Osteoblast (primary cell): Measurements from ENCODE around the gene SYCP3. TPM values are rescaled to one million over a fixed set of nuclear protein-coding genes. Genes with fewer than 3 reads are reported as not detected.

ENCODE experiments used
- DNase-seq: peaks from one replicate; pipeline ENCODE4 v3.0.0; 2011; ENCODE audit warnings: low spot score, mixed read lengths; ENCODE audit not compliant: insufficient read length; ENCODE audit errors: missing footprints
- H2AFZ ChIP-seq: 2 replicates; pipeline ENCODE4 v1.6.0; 2011; ENCODE audit warnings: mild to moderate bottlenecking, low read length
- H3K27ac ChIP-seq: 2 replicates; pipeline ENCODE4 v1.5.1; 2011; ENCODE audit warnings: mild to moderate bottlenecking, low read depth, low read length, moderate library complexity
- H3K27me3 ChIP-seq: 2 replicates; pipeline ENCODE4 v1.6.0; 2012; ENCODE audit warnings: mild to moderate bottlenecking, control low read depth, inconsistent platforms, low read length, moderate library complexity; ENCODE audit not compliant: insufficient read depth
- H3K36me3 ChIP-seq: 2 replicates; pipeline ENCODE4 v1.5.1; 2011; ENCODE audit warnings: mild to moderate bottlenecking, low read length, control low read depth, moderate library complexity; ENCODE audit not compliant: insufficient read depth
- H3K4me1 ChIP-seq: 2 replicates; pipeline ENCODE4 v1.5.1; 2011; ENCODE audit warnings: mild to moderate bottlenecking, low read length, control low read depth, moderate library complexity; ENCODE audit not compliant: insufficient read depth
- H3K4me2 ChIP-seq: 2 replicates; pipeline ENCODE4 v1.6.0; 2011; ENCODE audit warnings: mild to moderate bottlenecking, low read length; ENCODE audit not compliant: insufficient read depth
- H3K4me3 ChIP-seq: fragments of 200-600 bp; sonication (generic); 3 replicates; pipeline ENCODE4 v1.5.1; 2012; ENCODE audit warnings: mild to moderate bottlenecking, low read length, inconsistent platforms; ENCODE audit not compliant: insufficient read depth
- H3K79me2 ChIP-seq: 2 replicates; pipeline ENCODE4 v1.6.0; 2012; ENCODE audit warnings: mild to moderate bottlenecking, low read length, control low read depth, inconsistent platforms; ENCODE audit not compliant: insufficient read depth
- H3K9me3 ChIP-seq: 2 replicates; pipeline ENCODE4 v1.5.1; 2011; ENCODE audit warnings: low read depth, low read length, control low read depth
- H4K20me1 ChIP-seq: 2 replicates; pipeline ENCODE4 v1.6.0; 2012; ENCODE audit warnings: mild to moderate bottlenecking, low read length, control low read depth; ENCODE audit not compliant: insufficient read depth
- total RNA-seq: library from RNA; depleted of rRNA; stranded (reverse); fragments of >200 nt; gene quantifications from 2 replicates; pipeline ENCODE4 v1.2.3, GENCODE V29; 2012
- TF ChIP-seq, protein P1 (sequence below): IDR thresholded peaks from 2 replicates; pipeline ENCODE4 v1.5.1; 2011; ENCODE audit warnings: mild to moderate bottlenecking, low read depth, low read length, moderate library complexity; ENCODE audit errors: extremely low read depth

The SYCP3 gene
- total RNA-seq, 1 donor: 0.72 TPM

GRCh38 chr12:101779626-101780025 lies 40.4 kb upstream of the SYCP3 start:
- Histone ChIP-seq H3K79me2 (no peaks in the 10 kb centered on the region), H3K36me3 (peaks cover 10% of the 10 kb centered on the region), H4K20me1 (no peaks in the 10 kb centered on the region), H3K27ac (no peak overlapping the region), H3K4me2 (no peak overlapping the region), H2AFZ (no peak overlapping the region), H3K4me3 (no peak overlapping the region), H3K4me1 (peaks cover 16% of the 10 kb centered on the region), H3K27me3 (no peaks in the 10 kb centered on the region), H3K9me3 (no peaks in the 10 kb centered on the region)
- no peak for DNase-seq
- TF ChIP-seq, protein P1, sequence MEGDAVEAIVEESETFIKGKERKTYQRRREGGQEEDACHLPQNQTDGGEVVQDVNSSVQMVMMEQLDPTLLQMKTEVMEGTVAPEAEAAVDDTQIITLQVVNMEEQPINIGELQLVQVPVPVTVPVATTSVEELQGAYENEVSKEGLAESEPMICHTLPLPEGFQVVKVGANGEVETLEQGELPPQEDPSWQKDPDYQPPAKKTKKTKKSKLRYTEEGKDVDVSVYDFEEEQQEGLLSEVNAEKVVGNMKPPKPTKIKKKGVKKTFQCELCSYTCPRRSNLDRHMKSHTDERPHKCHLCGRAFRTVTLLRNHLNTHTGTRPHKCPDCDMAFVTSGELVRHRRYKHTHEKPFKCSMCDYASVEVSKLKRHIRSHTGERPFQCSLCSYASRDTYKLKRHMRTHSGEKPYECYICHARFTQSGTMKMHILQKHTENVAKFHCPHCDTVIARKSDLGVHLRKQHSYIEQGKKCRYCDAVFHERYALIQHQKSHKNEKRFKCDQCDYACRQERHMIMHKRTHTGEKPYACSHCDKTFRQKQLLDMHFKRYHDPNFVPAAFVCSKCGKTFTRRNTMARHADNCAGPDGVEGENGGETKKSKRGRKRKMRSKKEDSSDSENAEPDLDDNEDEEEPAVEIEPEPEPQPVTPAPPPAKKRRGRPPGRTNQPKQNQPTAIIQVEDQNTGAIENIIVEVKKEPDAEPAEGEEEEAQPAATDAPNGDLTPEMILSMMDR: no peak

GRCh38 chr12:101779200-101779599 lies 39.9 kb upstream of the SYCP3 start:
- Histone ChIP-seq H3K4me3 (no peak overlapping the region), H2AFZ (no peak overlapping the region), H3K4me1 (peaks cover 16% of the 10 kb centered on the region), H3K4me2 (no peak overlapping the region), H3K27ac (no peak overlapping the region), H3K79me2 (no peaks in the 10 kb centered on the region), H3K36me3 (peaks cover 10% of the 10 kb centered on the region), H3K27me3 (no peaks in the 10 kb centered on the region), H3K9me3 (no peaks in the 10 kb centered on the region), H4K20me1 (no peaks in the 10 kb centered on the region)
- no peak for DNase-seq
- TF ChIP-seq, protein P1: no peak

DNA sequence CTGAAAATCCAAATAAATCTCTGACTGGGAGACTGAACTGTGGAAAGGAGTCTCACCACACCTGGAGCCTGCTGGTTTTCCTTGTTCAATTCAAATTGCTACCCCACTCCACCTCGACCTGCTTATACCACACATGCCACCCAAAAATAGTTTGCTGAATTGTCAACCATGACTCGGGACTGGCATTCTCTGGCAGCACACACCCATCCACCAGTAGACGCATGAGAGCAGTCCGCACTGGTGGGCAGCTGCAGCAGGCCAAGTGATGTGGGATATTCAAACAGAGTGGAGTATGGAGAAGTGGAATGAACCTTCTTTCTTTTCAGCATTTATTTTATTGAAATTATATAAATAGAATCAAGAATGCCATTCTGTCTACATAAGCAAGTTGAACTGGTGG lies 38.7 kb upstream of the SYCP3 start:
- Histone ChIP-seq H3K4me3 (no peak overlapping the region), H3K4me2 (no peak overlapping the region), H3K27ac (no peak overlapping the region)

GRCh38 chr12:101777485-101777884 lies 38.2 kb upstream of the SYCP3 start:
- Histone ChIP-seq H3K4me1 (peaks cover 7% of the 10 kb centered on the region), H3K27ac (no peak overlapping the region), H2AFZ (no peak overlapping the region), H3K9me3 (no peaks in the 10 kb centered on the region), H4K20me1 (peaks cover 4% of the 10 kb centered on the region), H3K4me2 (no peak overlapping the region), H3K27me3 (no peaks in the 10 kb centered on the region), H3K4me3 (no peak overlapping the region), H3K36me3 (peaks cover 10% of the 10 kb centered on the region), H3K79me2 (no peaks in the 10 kb centered on the region)
- DNase-seq: no peak
- TF ChIP-seq, protein P1: no peak

More for the DNA sequence above, 38.7 kb upstream of the SYCP3 start:
- no peak overlapping the region for H2AFZ ChIP-seq
- no peak for DNase-seq
- no peaks in the 10 kb centered on the region for H3K27me3 ChIP-seq
- peaks cover 4% of the 10 kb centered on the region for H4K20me1 ChIP-seq
- peaks cover 12% of the 10 kb centered on the region for H3K4me1 ChIP-seq
- TF ChIP-seq, protein P1: no peak
- H3K36me3 ChIP-seq: peaks cover 10% of the 10 kb centered on the region
- no peaks in the 10 kb centered on the region for H3K9me3 ChIP-seq
- H3K79me2 ChIP-seq: no peaks in the 10 kb centered on the region
